GM19043 (cell line): ENCODE measurements around the gene TBC1D9B.

Experiments used
- ATAC-seq: cut with Tn5 transposase; IDR thresholded peaks from one replicate; pipeline ENCODE4 v1.9.1; 2021; ENCODE audit warnings: low read depth; ENCODE audit not compliant: unreplicated experiment

The TBC1D9B gene

GRCh38 chr5:179822444-179822990, 85.2 kb downstream of the TBC1D9B start:
- no peak for ATAC-seq

GRCh38 chr5:179822059-179822432, 85.7 kb downstream of the TBC1D9B start:
- no peak for ATAC-seq

GRCh38 chr5:179821298-179822058, 86.2 kb downstream of the TBC1D9B start:
- peak; percentile 42 for ATAC-seq

- ATAC-seq, result peak; percentile 36
Observed at GRCh38 chr5:179820483-179821297, 87.0 kb downstream of the TBC1D9B start, which contains the start of gene SQSTM1. Gene SQSTM1, plus strand, starts transcription at chr5:179820905. Its CDS starts 32 bp downstream, at chr5:179820937.

GRCh38 chr5:179820127-179820482, 87.6 kb downstream of the TBC1D9B start:
- ATAC-seq, result no peak

- no peak for ATAC-seq
Observed at GRCh38 chr5:179819296-179820126, 88.2 kb downstream of the TBC1D9B start.

GRCh38 chr5:179818746-179819295, 88.9 kb downstream of the TBC1D9B start:
- ATAC-seq, result peak; percentile 63

GRCh38 chr5:179817890-179818745, 89.6 kb downstream of the TBC1D9B start:
- no peak for ATAC-seq

- no peak for ATAC-seq
Observed at GRCh38 chr5:179817470-179817840, 90.2 kb downstream of the TBC1D9B start.

- no peak for ATAC-seq
Observed at GRCh38 chr5:179816796-179817469, 90.8 kb downstream of the TBC1D9B start.

GRCh38 chr5:179816401-179816795, 91.3 kb downstream of the TBC1D9B start:
- ATAC-seq, result no peak

- no peak for ATAC-seq
Observed at GRCh38 chr5:179815491-179816249, 92.0 kb downstream of the TBC1D9B start.

- ATAC-seq, result no peak
Observed at GRCh38 chr5:179814090-179814489, 93.6 kb downstream of the TBC1D9B start.

GRCh38 chr5:179812997-179813607, 94.6 kb downstream of the TBC1D9B start:
- ATAC-seq, result no peak

- no peak for ATAC-seq
Observed at GRCh38 chr5:179812135-179812825, 95.4 kb downstream of the TBC1D9B start.
